Brain microvascular endothelial cell (primary cell): ENCODE data around the gene IQCH.
A peak's percentile ranks its signal among the peaks of the same experiment; 100 is the strongest.

Experiments
- DNase-seq: peaks from one replicate; pipeline ENCODE4 v3.0.0-alpha.2; 2020
- H3K27ac ChIP-seq: fragments of 250-450 bp; sonication (Bioruptor Pico); 2 replicates; pipeline ENCODE4 v1.5.1; 2020; ENCODE audit warnings: mild to moderate bottlenecking, moderate library complexity
- H3K27me3 ChIP-seq: fragments of 250-450 bp; sonication (Bioruptor Pico); replicated peaks from 2 replicates; pipeline ENCODE4 v1.5.1; 2020; ENCODE audit warnings: mild to moderate bottlenecking
- H3K36me3 ChIP-seq: fragments of 250-450 bp; sonication (Bioruptor Pico); replicated peaks from 2 replicates; pipeline ENCODE4 v1.5.1; 2020; ENCODE audit warnings: mild to moderate bottlenecking
- H3K4me3 ChIP-seq: 2 replicates; pipeline ENCODE4 v1.5.1; 2011; ENCODE audit warnings: low read depth, mild to moderate bottlenecking, control low read depth, low read length, moderate library complexity
- in situ Hi-C: cut with HindIII; loops from 2 replicates; pipeline ENCODE4 v1.10.0; 2017; ENCODE audit warnings: low sequenced_read_pairs, low pct_ligation_motif_present
- TF ChIP-seq, protein P1 (sequence below): IDR thresholded peaks from 2 replicates; pipeline ENCODE4 v1.5.1; 2011; ENCODE audit warnings: low read depth, mild to moderate bottlenecking, moderate library complexity, low read length, control low read depth, inconsistent platforms; ENCODE audit errors: missing control alignments

The IQCH gene

DNA sequence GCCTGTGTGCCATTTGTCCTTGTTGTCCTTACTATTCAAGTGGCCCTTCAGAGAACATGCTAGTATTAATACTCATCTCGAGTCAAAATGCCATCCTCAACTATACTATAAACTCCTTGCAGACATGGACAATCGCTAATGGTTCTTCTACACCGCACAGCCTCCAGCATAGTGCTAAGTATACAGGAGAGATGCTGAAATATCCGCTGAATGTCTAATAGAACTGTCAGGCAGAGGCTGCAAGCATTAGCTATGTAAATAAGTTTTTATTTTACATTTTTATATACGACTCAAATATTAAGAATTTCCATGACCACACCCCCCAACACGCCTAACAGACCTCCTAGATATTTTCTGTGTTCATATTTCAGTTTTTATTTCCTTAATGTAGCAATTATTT is 39.5 kb upstream of the IQCH start:
- in situ Hi-C loops, result no loop called here
- DNase-seq, result no peak
- Histone ChIP-seq H3K36me3 (no peaks in the 10 kb centered on the region), H3K27me3 (no peaks in the 10 kb centered on the region), H3K4me3 (no peak overlapping the region), H3K27ac (no peak overlapping the region)
- TF ChIP-seq, protein P1, sequence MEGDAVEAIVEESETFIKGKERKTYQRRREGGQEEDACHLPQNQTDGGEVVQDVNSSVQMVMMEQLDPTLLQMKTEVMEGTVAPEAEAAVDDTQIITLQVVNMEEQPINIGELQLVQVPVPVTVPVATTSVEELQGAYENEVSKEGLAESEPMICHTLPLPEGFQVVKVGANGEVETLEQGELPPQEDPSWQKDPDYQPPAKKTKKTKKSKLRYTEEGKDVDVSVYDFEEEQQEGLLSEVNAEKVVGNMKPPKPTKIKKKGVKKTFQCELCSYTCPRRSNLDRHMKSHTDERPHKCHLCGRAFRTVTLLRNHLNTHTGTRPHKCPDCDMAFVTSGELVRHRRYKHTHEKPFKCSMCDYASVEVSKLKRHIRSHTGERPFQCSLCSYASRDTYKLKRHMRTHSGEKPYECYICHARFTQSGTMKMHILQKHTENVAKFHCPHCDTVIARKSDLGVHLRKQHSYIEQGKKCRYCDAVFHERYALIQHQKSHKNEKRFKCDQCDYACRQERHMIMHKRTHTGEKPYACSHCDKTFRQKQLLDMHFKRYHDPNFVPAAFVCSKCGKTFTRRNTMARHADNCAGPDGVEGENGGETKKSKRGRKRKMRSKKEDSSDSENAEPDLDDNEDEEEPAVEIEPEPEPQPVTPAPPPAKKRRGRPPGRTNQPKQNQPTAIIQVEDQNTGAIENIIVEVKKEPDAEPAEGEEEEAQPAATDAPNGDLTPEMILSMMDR, result no peak

DNA sequence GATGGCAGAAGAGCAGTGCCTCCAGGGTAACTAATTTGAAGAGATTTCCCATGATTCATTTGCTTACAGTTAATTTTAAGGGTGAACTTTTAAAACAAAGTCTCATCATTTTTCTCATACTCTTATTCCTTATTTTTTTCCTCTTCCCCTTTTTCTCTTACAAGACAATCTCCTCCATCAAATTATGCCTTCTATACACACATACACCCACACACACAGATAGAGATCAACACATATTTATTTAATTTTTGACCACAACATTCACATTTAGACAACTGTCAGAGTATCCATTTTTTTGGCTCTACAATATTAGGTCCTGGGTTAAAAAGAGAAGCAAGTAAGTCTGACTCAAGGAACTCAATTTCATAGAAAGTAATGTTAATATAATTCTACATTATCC is 37.7 kb upstream of the IQCH start:
- in situ Hi-C loops, result no loop called here
- no peak for DNase-seq
- Histone ChIP-seq H3K27me3 (no peaks in the 10 kb centered on the region), H3K4me3 (no peak overlapping the region), H3K27ac (no peak overlapping the region), H3K36me3 (no peaks in the 10 kb centered on the region)
- TF ChIP-seq, protein P1, result no peak

DNA sequence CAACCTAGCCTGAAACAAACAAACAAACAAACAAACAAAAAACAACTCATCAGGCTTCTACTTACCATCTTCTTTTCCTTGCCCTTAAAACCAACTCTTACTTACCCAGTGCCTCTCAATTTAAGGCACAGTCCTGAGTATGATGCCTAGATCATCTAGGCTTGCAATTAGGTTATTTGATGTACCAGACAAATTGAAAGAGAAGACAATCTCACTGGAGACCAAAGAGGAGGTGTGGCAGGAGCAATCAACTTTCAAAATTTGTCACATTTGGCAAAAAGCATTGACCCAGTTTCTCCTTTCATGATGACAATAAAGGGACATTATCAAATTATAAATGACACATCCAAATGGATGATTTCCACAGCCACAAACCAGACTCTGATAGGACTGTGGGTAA is 36.2 kb upstream of the IQCH start:
- no peak overlapping the region for H3K4me3 ChIP-seq
- H3K36me3 ChIP-seq, result no peaks in the 10 kb centered on the region
- H3K27ac ChIP-seq, result no peak overlapping the region
- TF ChIP-seq, protein P1, result no peak
- no peaks in the 10 kb centered on the region for H3K27me3 ChIP-seq
- in situ Hi-C loops, result no loop called here
- DNase-seq, result no peak

DNA sequence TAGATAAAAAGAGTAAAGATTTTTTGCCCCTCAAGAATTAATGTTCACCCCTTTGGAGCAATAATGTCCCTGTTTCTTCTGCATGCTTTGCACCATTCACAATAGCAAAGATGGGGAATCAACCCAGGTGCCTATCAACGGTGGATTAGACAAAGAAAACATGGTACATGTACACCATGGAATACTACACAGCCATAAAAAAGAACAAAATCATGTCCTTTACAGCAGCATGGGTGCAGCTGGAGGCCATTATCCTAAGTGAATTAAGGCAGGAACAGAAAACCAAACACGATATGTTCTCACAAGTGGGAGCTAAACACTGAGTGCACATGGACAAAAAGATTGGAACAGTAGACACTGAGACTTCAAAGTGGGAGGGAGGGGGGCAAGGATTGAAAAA is 35.3 kb upstream of the IQCH start:
- Histone ChIP-seq H3K27me3 (no peaks in the 10 kb centered on the region), H3K27ac (no peak overlapping the region), H3K36me3 (no peaks in the 10 kb centered on the region), H3K4me3 (no peak overlapping the region)
- in situ Hi-C loops, result no loop called here
- TF ChIP-seq, protein P1, result no peak
- no peak for DNase-seq

DNA sequence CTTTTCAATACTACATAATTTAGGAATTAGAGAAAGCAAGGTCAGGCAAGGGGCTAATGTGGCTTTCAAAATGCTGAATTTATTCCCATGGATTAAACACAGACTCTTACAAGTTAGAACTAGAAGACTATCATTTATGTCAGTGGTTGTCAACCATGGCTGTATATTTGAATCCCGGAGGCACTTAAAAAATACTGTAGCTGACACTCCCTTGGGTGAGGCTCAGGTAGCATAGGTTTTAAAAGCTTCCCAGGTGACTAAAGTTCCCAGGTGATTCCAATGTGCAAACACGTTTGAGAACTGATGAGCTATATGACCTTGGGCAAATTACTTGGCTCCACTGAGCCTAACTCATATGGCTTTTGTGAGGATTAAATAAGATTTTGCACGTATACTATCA is 29.7 kb upstream of the IQCH start:
- H3K27ac ChIP-seq, result no peak overlapping the region
- no peaks in the 10 kb centered on the region for H3K36me3 ChIP-seq
- TF ChIP-seq, protein P1, result no peak
- no peaks in the 10 kb centered on the region for H3K27me3 ChIP-seq
- no peak for DNase-seq
- no peak overlapping the region for H3K4me3 ChIP-seq
- in situ Hi-C loops, result no loop called here

DNA sequence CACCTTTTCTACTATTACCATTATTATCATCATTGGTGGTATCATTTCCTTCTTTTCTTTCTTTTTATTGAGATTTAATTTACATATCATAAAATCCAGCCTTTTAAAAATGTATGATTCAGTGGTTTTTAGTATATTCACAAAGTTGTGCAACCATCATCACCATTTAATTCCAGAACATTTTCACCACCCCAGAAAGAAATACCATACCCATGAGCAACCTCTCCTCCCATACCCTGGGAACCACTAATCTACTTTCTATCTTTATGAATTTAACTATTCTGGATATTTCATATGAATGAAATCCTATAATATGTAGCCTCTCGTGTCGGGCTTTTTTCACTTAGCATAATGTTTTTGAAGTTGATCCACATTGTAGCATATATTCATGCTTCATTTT is 29.2 kb upstream of the IQCH start:
- H3K36me3 ChIP-seq, result no peaks in the 10 kb centered on the region
- peak overlapping the region; percentile 2 for H3K27ac ChIP-seq
- H3K27me3 ChIP-seq, result no peaks in the 10 kb centered on the region
- peak; percentile 41 for DNase-seq
- TF ChIP-seq, protein P1, result no peak
- in situ Hi-C loops, result no loop called here
- no peak overlapping the region for H3K4me3 ChIP-seq
